Measurements from ENCODE around the gene CEP112.

- TF ChIP-seq POLR2A (IDR thresholded peaks at IDR 0.05) (no peak), CTCF (IDR thresholded peaks at IDR 0.05) (no peak), POLR2AphosphoS5 (IDR thresholded peaks at IDR 0.05; ENCODE audit: insufficient read depth in 1 of 2, low read depth in 1 of 2) (no peak)
Observed at GRCh38 chr17:66227212-66228045, 35.5 kb upstream of the CEP112 start.

Data from vagina (tissue), 2 donors.